Gastroesophageal sphincter (tissue), 3 donors: ENCODE measurements around the gene RRAD.

ENCODE experiments used
- CTCF ChIP-seq, 4 experiments: fragments of 200-600 bp in 2 of 4; fragments of 450-650 bp in 2 of 4; sonication (generic) in 1 of 4; IDR thresholded peaks; one replicate each; pipeline ENCODE4 v1.5.1; 2017 to 2019; ENCODE audit warnings: antibody characterized with exemption in 4 of 4, mild to moderate bottlenecking in 2 of 4, moderate library complexity in 2 of 4
- EP300 ChIP-seq: sonication (generic); formaldehyde crosslinking; IDR thresholded peaks from one replicate; pipeline ENCODE4 v1.6.1; 2017; ENCODE audit warnings: antibody characterized with exemption, mild to moderate bottlenecking
- POLR2AphosphoS5 ChIP-seq: sonication (generic); formaldehyde crosslinking; IDR thresholded peaks from one replicate; pipeline ENCODE4 v1.6.1; 2017; ENCODE audit warnings: antibody characterized with exemption

DNA sequence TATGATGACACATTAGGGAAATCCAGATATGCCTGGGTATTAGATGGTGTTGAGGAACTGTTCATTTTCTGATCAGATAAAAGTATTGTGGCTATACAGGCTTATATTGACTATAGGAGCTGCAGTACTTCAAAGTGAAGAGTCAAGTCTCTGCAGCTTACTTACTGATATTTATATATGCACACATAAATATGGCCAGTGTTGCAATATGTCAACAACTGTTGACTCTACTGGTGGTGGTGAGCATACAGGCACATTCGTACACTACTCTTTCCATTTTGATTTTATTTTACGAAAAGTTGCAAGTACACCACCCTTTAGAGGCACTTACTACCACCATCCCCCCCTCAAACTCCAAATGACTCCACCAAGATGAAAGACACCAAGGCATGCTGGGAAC lies 6.3 kb upstream of the RRAD start:
- TF ChIP-seq CTCF (IDR thresholded peaks at IDR 0.05) (no peak), EP300 (no peak), POLR2AphosphoS5 (no peak)
